NCI-H146 (cell line): ENCODE results near the gene GRIK5.
A peak's percentile ranks its signal among the peaks of the same experiment; 100 is the strongest.

Experiments used
- DNase-seq: peaks from one replicate; lab custom pipeline; 2025; lab: John Stamatoyannopoulos, UW

Gene GRIK5

GRCh38 chr19:42095142-42095813 lies 25.3 kb upstream of the GRIK5 start:
- DNase-seq = no peak

- no peak for DNase-seq
Measured at GRCh38 chr19:42093926-42094325, 23.9 kb upstream of the GRIK5 start.

GRCh38 chr19:42093505-42093904 lies 23.5 kb upstream of the GRIK5 start:
- no peak for DNase-seq

GRCh38 chr19:42092350-42092749 lies 22.3 kb upstream of the GRIK5 start:
- peak; percentile 52 for DNase-seq

GRCh38 chr19:42091742-42092141 lies 21.7 kb upstream of the GRIK5 start:
- no peak for DNase-seq

- DNase-seq = no peak
Measured at GRCh38 chr19:42091300-42091699, 21.3 kb upstream of the GRIK5 start.

- DNase-seq = no peak
Measured at GRCh38 chr19:42090672-42091071, 20.7 kb upstream of the GRIK5 start.

- DNase-seq = no peak
Measured at GRCh38 chr19:42089772-42090171, 19.8 kb upstream of the GRIK5 start.

- DNase-seq = no peak
Measured at GRCh38 chr19:42089191-42089750, 19.3 kb upstream of the GRIK5 start.

GRCh38 chr19:42088471-42089190 lies 18.6 kb upstream of the GRIK5 start:
- DNase-seq = no peak

- DNase-seq = no peak
Measured at GRCh38 chr19:42086770-42087550, 17.0 kb upstream of the GRIK5 start.

- no peak for DNase-seq
Measured at GRCh38 chr19:42086188-42086736, 16.3 kb upstream of the GRIK5 start.

GRCh38 chr19:42083537-42083936 lies 13.5 kb upstream of the GRIK5 start:
- DNase-seq = no peak

- DNase-seq = peak; percentile 18
Measured at GRCh38 chr19:42081584-42082203, 11.7 kb upstream of the GRIK5 start.

GRCh38 chr19:42080764-42081375 lies 10.9 kb upstream of the GRIK5 start:
- DNase-seq = no peak

- no peak for DNase-seq
Measured at GRCh38 chr19:42079886-42080763, 10.1 kb upstream of the GRIK5 start.

GRCh38 chr19:42079276-42079669 lies 9.3 kb upstream of the GRIK5 start:
- no peak for DNase-seq

GRCh38 chr19:42078538-42079275 lies 8.7 kb upstream of the GRIK5 start:
- no peak for DNase-seq

- DNase-seq = no peak
Measured at GRCh38 chr19:42078058-42078457, 8.1 kb upstream of the GRIK5 start.
